NT2/D1 (cell line): Measurements from ENCODE around the gene PPP3CA.

Source experiments
- SUZ12 ChIP-seq: IDR thresholded peaks from 2 replicates; pipeline ENCODE4 v1.6.1; 2011; ENCODE audit not compliant: insufficient read length, insufficient read depth; ENCODE audit errors: extremely low read depth
- YY1 ChIP-seq: IDR thresholded peaks from 2 replicates; pipeline ENCODE4 v1.6.1; 2011; ENCODE audit not compliant: insufficient read length, insufficient read depth
- ZNF274 ChIP-seq: IDR thresholded peaks from 2 replicates; pipeline ENCODE4 v1.6.1; 2011; ENCODE audit warnings: mild to moderate bottlenecking, low read depth, low read length

- TF ChIP-seq ZNF274 (no peak), YY1 (no peak), SUZ12 (no peak)
Observed at GRCh38 chr4:101067383-101067782, 279.9 kb downstream of the PPP3CA start.
